Neural cell (in vitro differentiated cells): Measurements from ENCODE around the gene C16orf90.

Experiments
- EP300 ChIP-seq: fragments of 450-650 bp; conservative IDR thresholded peaks from 2 replicates; pipeline ENCODE4 v1.6.1; 2014; ENCODE audit warnings: antibody characterized with exemption, mild to moderate bottlenecking, moderate library complexity; ENCODE audit not compliant: poor library complexity, severe bottlenecking
- EZH2 ChIP-seq: fragments of 200-600, 300-800 bp; shearing (Covaris generic), sonication (generic); IDR thresholded peaks from 2 replicates; pipeline ENCODE4 v1.6.1; 2014; ENCODE audit warnings: antibody characterized with exemption, low read length, borderline replicate concordance, mild to moderate bottlenecking; ENCODE audit not compliant: insufficient read depth, poor library complexity, severe bottlenecking
- POLR2AphosphoS5 ChIP-seq: IDR thresholded peaks from 2 replicates; pipeline ENCODE4 v1.6.1; 2012
- RAD21 ChIP-seq: fragments of 450-650 bp; conservative IDR thresholded peaks from 2 replicates; pipeline ENCODE4 v1.6.1; 2014; ENCODE audit warnings: antibody characterized with exemption, mild to moderate bottlenecking, moderate library complexity
- REST ChIP-seq: IDR thresholded peaks from 2 replicates; pipeline ENCODE4 v1.6.1; 2012; ENCODE audit warnings: borderline replicate concordance
- SMC3 ChIP-seq: fragments of 450-650 bp; conservative IDR thresholded peaks from 2 replicates; pipeline ENCODE4 v1.6.1; 2014; ENCODE audit warnings: antibody characterized with exemption, mild to moderate bottlenecking, moderate library complexity; ENCODE audit not compliant: poor library complexity
- TAF1 ChIP-seq: IDR thresholded peaks from 2 replicates; pipeline ENCODE4 v1.6.1; 2012; ENCODE audit warnings: low read depth
- TF ChIP-seq, protein P1 (sequence below): fragments of 450-650 bp; IDR thresholded peaks from 2 replicates; pipeline ENCODE4 v1.5.1; 2014; ENCODE audit warnings: antibody characterized with exemption, mild to moderate bottlenecking, moderate library complexity; ENCODE audit not compliant: poor library complexity, severe bottlenecking

DNA sequence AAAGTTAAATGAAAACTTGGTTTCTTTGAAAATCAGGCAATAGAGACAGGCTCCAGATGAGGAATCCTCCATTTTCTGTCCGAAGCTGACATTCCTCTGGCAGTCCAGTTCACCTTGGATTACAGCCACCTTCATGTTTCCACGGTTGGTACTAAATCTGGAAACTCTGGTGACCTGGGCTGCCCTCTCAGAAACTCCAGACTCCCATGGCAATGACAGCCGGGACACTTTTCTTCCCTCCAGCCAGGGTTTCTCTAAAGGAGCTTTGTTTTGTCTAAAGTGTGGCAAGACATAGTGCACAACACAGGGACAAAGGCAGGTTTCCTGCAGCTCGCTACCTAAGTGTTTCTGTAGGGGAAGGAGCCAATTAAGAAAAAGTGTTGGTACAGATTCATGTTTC lies 41.6 kb upstream of the C16orf90 start:
- no peak for TF ChIP-seq EZH2
- TF ChIP-seq, protein P1, sequence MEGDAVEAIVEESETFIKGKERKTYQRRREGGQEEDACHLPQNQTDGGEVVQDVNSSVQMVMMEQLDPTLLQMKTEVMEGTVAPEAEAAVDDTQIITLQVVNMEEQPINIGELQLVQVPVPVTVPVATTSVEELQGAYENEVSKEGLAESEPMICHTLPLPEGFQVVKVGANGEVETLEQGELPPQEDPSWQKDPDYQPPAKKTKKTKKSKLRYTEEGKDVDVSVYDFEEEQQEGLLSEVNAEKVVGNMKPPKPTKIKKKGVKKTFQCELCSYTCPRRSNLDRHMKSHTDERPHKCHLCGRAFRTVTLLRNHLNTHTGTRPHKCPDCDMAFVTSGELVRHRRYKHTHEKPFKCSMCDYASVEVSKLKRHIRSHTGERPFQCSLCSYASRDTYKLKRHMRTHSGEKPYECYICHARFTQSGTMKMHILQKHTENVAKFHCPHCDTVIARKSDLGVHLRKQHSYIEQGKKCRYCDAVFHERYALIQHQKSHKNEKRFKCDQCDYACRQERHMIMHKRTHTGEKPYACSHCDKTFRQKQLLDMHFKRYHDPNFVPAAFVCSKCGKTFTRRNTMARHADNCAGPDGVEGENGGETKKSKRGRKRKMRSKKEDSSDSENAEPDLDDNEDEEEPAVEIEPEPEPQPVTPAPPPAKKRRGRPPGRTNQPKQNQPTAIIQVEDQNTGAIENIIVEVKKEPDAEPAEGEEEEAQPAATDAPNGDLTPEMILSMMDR = no peak
- no peak for TF ChIP-seq EP300
- TF ChIP-seq RAD21 = no peak
- no peak for TF ChIP-seq REST
- TF ChIP-seq POLR2AphosphoS5 = no peak
- TF ChIP-seq SMC3 = no peak
- no peak for TF ChIP-seq TAF1
